ENCODE data around the gene CAPRIN1.

Gene CAPRIN1

DNA sequence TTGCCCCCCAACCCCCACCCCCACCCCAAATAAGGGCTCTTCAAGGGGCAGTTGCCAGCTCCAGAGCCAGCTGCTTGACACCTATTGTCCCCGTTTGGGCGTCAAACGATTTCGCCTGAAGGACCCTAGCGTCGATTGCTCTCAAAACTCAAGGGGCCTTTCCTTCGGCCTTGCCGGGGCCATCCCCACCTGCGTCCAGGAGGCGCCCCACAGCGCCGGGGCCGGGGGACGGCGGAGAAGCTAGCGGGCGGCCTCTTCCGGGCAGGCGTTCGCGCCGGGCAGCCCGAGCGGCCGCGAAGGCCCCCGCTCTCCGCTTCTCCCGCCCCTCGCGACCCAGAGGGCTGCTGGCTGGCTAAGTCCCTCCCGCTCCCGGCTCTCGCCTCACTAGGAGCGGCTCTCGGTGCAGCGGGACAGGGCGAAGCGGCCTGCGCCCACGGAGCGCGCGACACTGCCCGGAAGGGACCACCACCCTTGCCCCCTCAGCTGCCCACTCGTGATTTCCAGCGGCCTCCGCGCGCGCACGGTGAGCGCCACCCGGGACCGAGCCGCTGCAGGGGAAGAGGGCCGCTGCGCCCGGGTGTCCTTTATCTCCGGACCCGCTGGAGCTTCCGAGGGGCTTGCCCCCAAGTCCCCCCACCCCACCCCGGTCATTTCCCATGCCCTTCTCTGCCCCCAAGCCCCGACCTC is at the start of gene CAPRIN1:
CAPRIN1 (plus strand) TSS at position 383 of the 687 bp plus-strand sequence. CDS start 690 bp downstream, outside the sequence.
- H3K9me2 ChIP-seq (replicated peaks; ENCODE audit: insufficient read depth, low read length) = no peaks in the 10 kb centered on the region
- TF ChIP-seq CTCF (IDR thresholded peaks at IDR 0.05; ENCODE audit: insufficient read depth, low read length, poor library complexity, severe bottlenecking) (no peak), EZH2phosphoT487 (conservative IDR thresholded peaks at IDR 0.05; ENCODE audit: low read length) (no peak)
- peak within 1 kb of the TSS; percentile 86 for H3K27ac ChIP-seq (ENCODE audit: low read depth, low read length)
- peak within 1 kb of the TSS; percentile 99 for H3K9ac ChIP-seq (ENCODE audit: low read length)
- H4K20me1 ChIP-seq (ENCODE audit: low read depth, low read length) = 0 out of 2 replicates have a peak, but pooled peaks cover 8% of the 10 kb centered on the region
- H3K27me3 ChIP-seq (ENCODE audit: low read length) = no peaks in the 10 kb centered on the region
- no peaks in the 10 kb centered on the region; the same call in 1 of the 2 replicates for H3K36me3 ChIP-seq (ENCODE audit: low read length)
- peak within 1 kb of the TSS; percentile 94 for H3K4me3 ChIP-seq (ENCODE audit: insufficient read depth, low read length, poor library complexity, severe bottlenecking)
- H3K79me2 ChIP-seq (ENCODE audit: insufficient read depth, low read length) = peaks cover 44% of the 10 kb centered on the region
- no peaks in the 10 kb centered on the region for H3K9me3 ChIP-seq (ENCODE audit: insufficient read depth, low read length)
- H3F3A ChIP-seq (ENCODE audit: insufficient read depth) = peaks cover 5% of the 10 kb centered on the region; the same call in 1 of the 2 replicates
- H3K4me2 ChIP-seq (ENCODE audit: low read depth, low read length, poor library complexity, severe bottlenecking) = peak within 1 kb of the TSS; percentile 93
- peak within 1 kb of the TSS; percentile 68 for H2AFZ ChIP-seq (ENCODE audit: low read depth, low read length, severe bottlenecking)

DNA sequence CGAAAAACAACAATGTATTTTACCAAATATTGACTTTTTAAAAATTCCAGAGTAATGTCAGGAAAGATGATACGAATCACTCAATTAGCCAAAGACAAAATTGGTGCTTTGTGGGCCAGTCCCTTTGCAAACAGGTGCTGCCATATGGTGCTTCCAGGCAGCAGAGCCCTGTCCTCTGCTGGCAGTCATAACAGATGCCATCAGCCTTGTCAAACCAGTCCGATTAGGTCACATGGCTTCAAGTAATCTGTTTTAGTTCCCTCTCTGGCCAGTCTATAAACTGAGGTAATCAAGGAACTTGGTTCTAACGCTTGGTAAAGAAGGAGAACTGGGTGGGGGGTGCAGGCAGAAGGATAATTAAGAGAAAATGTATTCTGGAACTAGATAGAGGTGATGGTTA is 49.1 kb upstream of the CAPRIN1 start:
- Histone ChIP-seq H3K4me3 (ENCODE audit: insufficient read depth, low read length, poor library complexity, severe bottlenecking) (no peak overlapping the region), H4K20me1 (ENCODE audit: low read depth, low read length) (no peaks in the 10 kb centered on the region), H3K36me3 (ENCODE audit: low read length) (no peaks in the 10 kb centered on the region), H3K9me2 (replicated peaks; ENCODE audit: insufficient read depth, low read length) (no peaks in the 10 kb centered on the region), H3K4me2 (ENCODE audit: low read depth, low read length, poor library complexity, severe bottlenecking) (no peak overlapping the region), H3K9ac (ENCODE audit: low read length) (no peak overlapping the region), H3K27ac (ENCODE audit: low read depth, low read length) (no peak overlapping the region), H3K27me3 (ENCODE audit: low read length) (no peaks in the 10 kb centered on the region), H3F3A (ENCODE audit: insufficient read depth) (no peaks in the 10 kb centered on the region), H3K9me3 (ENCODE audit: insufficient read depth, low read length) (no peaks in the 10 kb centered on the region), H3K79me2 (ENCODE audit: insufficient read depth, low read length) (no peaks in the 10 kb centered on the region), H2AFZ (ENCODE audit: low read depth, low read length, severe bottlenecking) (no peak overlapping the region)
- TF ChIP-seq CTCF (IDR thresholded peaks at IDR 0.05; ENCODE audit: insufficient read depth, low read length, poor library complexity, severe bottlenecking) (no peak), EZH2phosphoT487 (conservative IDR thresholded peaks at IDR 0.05; ENCODE audit: low read length) (no peak)

- H3K27ac ChIP-seq (ENCODE audit: low read depth, low read length) = no peak overlapping the region
- no peak overlapping the region for H2AFZ ChIP-seq (ENCODE audit: low read depth, low read length, severe bottlenecking)
- TF ChIP-seq EZH2phosphoT487 (conservative IDR thresholded peaks at IDR 0.05; ENCODE audit: low read length) = no peak
- TF ChIP-seq CTCF (IDR thresholded peaks at IDR 0.05; ENCODE audit: insufficient read depth, low read length, poor library complexity, severe bottlenecking) = no peak
- H4K20me1 ChIP-seq (ENCODE audit: low read depth, low read length) = no peaks in the 10 kb centered on the region
- no peaks in the 10 kb centered on the region for H3K79me2 ChIP-seq (ENCODE audit: insufficient read depth, low read length)
- no peaks in the 10 kb centered on the region for H3K9me2 ChIP-seq (replicated peaks; ENCODE audit: insufficient read depth, low read length)
- no peaks in the 10 kb centered on the region for H3F3A ChIP-seq (ENCODE audit: insufficient read depth)
- H3K27me3 ChIP-seq (ENCODE audit: low read length) = no peaks in the 10 kb centered on the region
- H3K4me3 ChIP-seq (ENCODE audit: insufficient read depth, low read length, poor library complexity, severe bottlenecking) = no peak overlapping the region
- H3K9ac ChIP-seq (ENCODE audit: low read length) = no peak overlapping the region
- H3K4me2 ChIP-seq (ENCODE audit: low read depth, low read length, poor library complexity, severe bottlenecking) = no peak overlapping the region
- H3K36me3 ChIP-seq (ENCODE audit: low read length) = no peaks in the 10 kb centered on the region
- no peaks in the 10 kb centered on the region for H3K9me3 ChIP-seq (ENCODE audit: insufficient read depth, low read length)
Measured at GRCh38 chr11:34004236-34004635, 47.3 kb upstream of the CAPRIN1 start.
